GM12878 (cell line): Measurements from ENCODE around the gene CHSY3. TPM values are rescaled to one million over a fixed set of nuclear protein-coding genes. Genes with fewer than 3 reads are reported as not detected.

Source experiments
- ATAC-seq: fragments of 200-7000 bp; cut with Tn5 transposase; 3 replicates; pipeline ENCODE4 v1.9.1; 2020; ENCODE audit warnings: mild to moderate bottlenecking, moderate library complexity
- BruUV-seq: library from RNA; stranded (reverse); fragments of 400-500 nt; replicated peaks from 2 replicates; lab custom pipeline; 2021; lab: Mats Ljungman, UMichigan
- CTCF ChIA-PET: fragments of 300-600 bp; sonication (Branson Sonifier 250); formaldehyde crosslinking; extraction: SDS; loops from one replicate; lab custom pipeline; 2021; ENCODE audit warnings: inconsistent platforms; lab: Yijun Ruan, JAX
- POLR2A ChIA-PET: fragments of 350-600 bp; formaldehyde crosslinking; extraction: SDS; loops from one replicate; lab custom pipeline; 2021; ENCODE audit warnings: inconsistent platforms; lab: Charles Lee
- RAD21 ChIA-PET: fragments of 300-600 bp; sonication (Branson Sonifier 250); formaldehyde crosslinking; loops from one replicate; lab custom pipeline; 2023; ENCODE audit warnings: antibody characterized with exemption; ENCODE audit not compliant: unreplicated experiment; lab: Charles Lee
- SMC1A ChIA-PET: fragments of 300-600 bp; sonication (Branson Sonifier 250); formaldehyde crosslinking; loops from one replicate; lab custom pipeline; 2023; ENCODE audit not compliant: unreplicated experiment, uncharacterized antibody; lab: Charles Lee
- DNase-seq: peaks from one replicate; pipeline ENCODE4 v3.0.0-alpha.2; 2011; ENCODE audit warnings: low read depth, low spot score
- FAIRE-seq: peaks from 3 replicates; lab custom pipeline; 2011; peaks lifted over from hg19 to GRCh38; lab: Jason Lieb, UNC
- H2AFZ ChIP-seq: 2 replicates; pipeline ENCODE4 v1.6.0; 2011; ENCODE audit warnings: low read depth, low read length, control low read depth; ENCODE audit not compliant: control insufficient read depth
- H3K27ac ChIP-seq: 2 replicates; pipeline ENCODE4 v1.5.1; 2011; ENCODE audit warnings: control low read depth; ENCODE audit not compliant: control insufficient read depth, insufficient read depth
- H3K27me3 ChIP-seq, 2 experiments: replicated peaks in 1 of 2; 2 replicates each; pipeline versions ENCODE4 v1.6.0 to v1.6.1; 2011; ENCODE audit warnings: low read length in 1 of 2; ENCODE audit not compliant: control insufficient read depth in 2 of 2, insufficient read depth in 2 of 2
- H3K36me3 ChIP-seq, 2 experiments: 2 replicates each; pipeline ENCODE4 v1.5.1; 2011; ENCODE audit warnings: low read length in 1 of 2; ENCODE audit not compliant: control insufficient read depth in 2 of 2, insufficient read depth in 2 of 2
- H3K4me1 ChIP-seq: 2 replicates; pipeline ENCODE4 v1.6.1; 2011; ENCODE audit warnings: mild to moderate bottlenecking, low read length, moderate library complexity, mixed read lengths; ENCODE audit not compliant: control insufficient read depth, insufficient read depth
- H3K4me2 ChIP-seq: 2 replicates; pipeline ENCODE4 v1.6.0; 2011; ENCODE audit warnings: control low read depth; ENCODE audit not compliant: control insufficient read depth, insufficient read depth
- H3K4me3 ChIP-seq: fragments of 200-600 bp; sonication (generic); 2 replicates; pipeline ENCODE4 v1.5.1; 2016
- H3K79me2 ChIP-seq: 2 replicates; pipeline ENCODE4 v1.6.0; 2011; ENCODE audit warnings: low read length; ENCODE audit not compliant: control insufficient read depth, insufficient read depth
- H3K9ac ChIP-seq: 2 replicates; pipeline ENCODE4 v1.8.0; 2011; ENCODE audit warnings: low read length, control low read depth, mixed read lengths; ENCODE audit not compliant: control insufficient read depth, insufficient read depth
- H3K9me3 ChIP-seq: replicated peaks from 3 replicates; pipeline ENCODE4 v1.5.1; 2011; ENCODE audit warnings: mild to moderate bottlenecking, low read length; ENCODE audit not compliant: control insufficient read depth, insufficient read depth
- H4K20me1 ChIP-seq: 2 replicates; pipeline ENCODE4 v1.6.0; 2011; ENCODE audit not compliant: control insufficient read depth, insufficient read depth
- CHD1 ChIP-seq: IDR thresholded peaks from 2 replicates; pipeline ENCODE4 v1.6.1; 2012; ENCODE audit warnings: low read depth, low read length, improper control_type of control experiment
- MAX ChIP-seq: IDR thresholded peaks from 2 replicates; pipeline ENCODE4 v1.6.1; 2012; ENCODE audit warnings: low read depth, low read length, improper control_type of control experiment
- PKNOX1 ChIP-seq: fragments of 450-650 bp; IDR thresholded peaks from 2 replicates; pipeline ENCODE4 v1.6.1; 2016; ENCODE audit warnings: mild to moderate bottlenecking
- SIX5 ChIP-seq: IDR thresholded peaks from 2 replicates; pipeline ENCODE4 v1.6.1; 2011; ENCODE audit warnings: mild to moderate bottlenecking, low read depth, low read length, moderate library complexity; ENCODE audit not compliant: severe bottlenecking
- SMAD1 ChIP-seq: fragments of 450-650 bp; IDR thresholded peaks from 2 replicates; pipeline ENCODE4 v1.6.1; 2018; ENCODE audit warnings: mild to moderate bottlenecking, low read depth; ENCODE audit not compliant: partially characterized antibody
- SMC3 ChIP-seq: IDR thresholded peaks from 2 replicates; pipeline ENCODE4 v1.6.1; 2011; ENCODE audit warnings: low read length, improper control_type of control experiment, borderline replicate concordance
- SP1 ChIP-seq: IDR thresholded peaks from one replicate; pipeline ENCODE4 v1.6.1; 2011; ENCODE audit warnings: low read depth, low read length
- TCF12 ChIP-seq: IDR thresholded peaks from 2 replicates; pipeline ENCODE4 v1.6.1; 2011; ENCODE audit warnings: low read depth, mild to moderate bottlenecking, low read length
- ZNF592 ChIP-seq: fragments of 450-650 bp; IDR thresholded peaks from 2 replicates; pipeline ENCODE4 v1.6.1; 2017; ENCODE audit warnings: mild to moderate bottlenecking, moderate library complexity
- WGBS: methylation state at CpG from one replicate; pipeline ENCODE4 v1.1.6; 2016; ENCODE audit warnings: low lambda C conversion rate; ENCODE audit not compliant: insufficient replicate concordance, insufficient coverage; ENCODE audit errors: missing lambda C conversion rate; 5-methylcytosine and 5-hydroxymethylcytosine counted together
- in situ Hi-C: fragments of 300-500 bp; cut with MboI; formaldehyde crosslinking; loops from 9 replicates; pipeline ENCODE4 v1.14.3; 2018; ENCODE audit warnings: mixed read lengths
- intact Hi-C: fragments of 100-400 bp; cut with micrococcal nuclease; formaldehyde crosslinking; loops from one replicate; pipeline ENCODE4 v1.14.2; 2022; ENCODE audit not compliant: unreplicated experiment
- polyA plus RNA-seq, 11 experiments: library from polyadenylated mRNA; depleted of rRNA in 4 of 11; unstranded in 6 of 11; stranded (reverse) in 5 of 11; fragments of >200 nt; fragmentation: Nextera tagmentation in 4 of 11; fragmentation: Illumina TruSeq in 1 of 11; extraction: Ambion mirVana in 4 of 11; extraction: Trizol in 1 of 11; gene quantifications; 1 replicate in 1 of 11; 2 replicates in 10 of 11; pipeline versions ENCODE4 v1.2.1 to v1.2.3, GENCODE V29; 2011 to 2016; ENCODE audit warnings: inconsistent platforms in 2 of 11, missing spikeins in 2 of 11, low read depth in 1 of 11
- total RNA-seq, 4 experiments: library from RNA; depleted of rRNA in 3 of 4; stranded (reverse); fragments of >200 nt in 3 of 4; fragmentation: Illumina TruSeq in 1 of 4; extraction: Trizol in 1 of 4; gene quantifications; 2 replicates each; pipeline versions ENCODE4 v1.2.1 to v1.2.3, GENCODE V29; 2013 to 2021
- TF ChIP-seq, protein P1 (sequence below): fragments of 450-650 bp; IDR thresholded peaks from 2 replicates; pipeline ENCODE4 v1.6.1; 2014; ENCODE audit warnings: mild to moderate bottlenecking
- TF ChIP-seq, protein P2 (sequence below): IDR thresholded peaks from 2 replicates; pipeline ENCODE4 v1.6.1; 2011; ENCODE audit warnings: low read depth, low read length, improper control_type of control experiment, borderline replicate concordance
- TF ChIP-seq, protein P3 (sequence below): fragments of 450-650 bp; formaldehyde crosslinking; IDR thresholded peaks from 2 replicates; pipeline ENCODE4 v1.5.0; 2022; ENCODE audit warnings: mild to moderate bottlenecking, missing genetic modification characterization

CHSY3 gene
- total and polyA plus RNA-seq, 10 of the 15 experiments (the other 5 are each of a cell fraction or from before 2014, with no cell fraction given): not detected

DNA sequence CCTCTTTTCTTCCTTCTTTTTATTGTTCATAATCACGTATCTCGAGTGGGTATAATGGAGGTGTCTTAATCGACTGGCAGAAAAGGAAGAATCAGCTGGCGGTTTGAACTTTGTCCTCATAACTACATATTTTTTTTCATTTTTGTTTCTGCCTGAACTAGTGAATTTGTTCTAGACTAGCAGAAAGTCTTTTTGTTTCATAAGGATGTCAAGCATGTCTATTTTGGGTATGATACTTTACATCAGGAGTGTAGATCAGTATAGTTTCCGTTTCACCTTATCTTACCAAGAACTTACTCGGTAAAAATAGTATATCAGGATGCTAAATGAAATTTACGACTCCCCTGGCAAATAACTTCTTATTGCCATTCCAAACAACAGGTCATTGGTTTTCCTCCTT, 278.9 kb downstream of the CHSY3 start:
- RAD21 ChIA-PET: no interaction called here
- 25% methylated on average over 7 of the region's 7 CpGs for WGBS
- SMC1A ChIA-PET: interaction anchor here (0.7 kb wide), 2 partner anchors 9 to 72 kb away, joined by 3 to 4 read pairs; no protein-coding TSS in a partner anchor
- H3K27ac ChIP-seq: no peak overlapping the region
- no peaks in the 10 kb centered on the region for H3K4me1 ChIP-seq
- H2AFZ ChIP-seq: no peak overlapping the region
- CTCF ChIA-PET: no interaction called here
- no peaks in the 10 kb centered on the region for H3K79me2 ChIP-seq
- no peak overlapping the region for H3K9ac ChIP-seq
- H4K20me1 ChIP-seq: no peaks in the 10 kb centered on the region
- H3K36me3 ChIP-seq: no peaks in the 10 kb centered on the region
- in situ Hi-C loops (no loop called here), intact Hi-C loops (no loop called here)
- H3K27me3 ChIP-seq: no peaks in the 10 kb centered on the region
- POLR2A ChIA-PET: no interaction called here
- H3K4me2 ChIP-seq: no peak overlapping the region
- H3K9me3 ChIP-seq: no peaks in the 10 kb centered on the region
- H3K4me3 ChIP-seq: no peak overlapping the region
- no peak for ATAC-seq
- DNase-seq: no peak
- FAIRE-seq: no peak
- no TSS peak for BruUV-seq
- TF ChIP-seq, protein P1, sequence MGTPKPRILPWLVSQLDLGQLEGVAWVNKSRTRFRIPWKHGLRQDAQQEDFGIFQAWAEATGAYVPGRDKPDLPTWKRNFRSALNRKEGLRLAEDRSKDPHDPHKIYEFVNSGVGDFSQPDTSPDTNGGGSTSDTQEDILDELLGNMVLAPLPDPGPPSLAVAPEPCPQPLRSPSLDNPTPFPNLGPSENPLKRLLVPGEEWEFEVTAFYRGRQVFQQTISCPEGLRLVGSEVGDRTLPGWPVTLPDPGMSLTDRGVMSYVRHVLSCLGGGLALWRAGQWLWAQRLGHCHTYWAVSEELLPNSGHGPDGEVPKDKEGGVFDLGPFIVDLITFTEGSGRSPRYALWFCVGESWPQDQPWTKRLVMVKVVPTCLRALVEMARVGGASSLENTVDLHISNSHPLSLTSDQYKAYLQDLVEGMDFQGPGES: no peak
- TF ChIP-seq SP1 (no peak), SMAD1 (no peak), CHD1 (no peak), SIX5 (no peak), PKNOX1 (no peak), ZNF592 (no peak), SMC3 (no peak), TCF12 (no peak), MAX (no peak)
- TF ChIP-seq, protein P2, sequence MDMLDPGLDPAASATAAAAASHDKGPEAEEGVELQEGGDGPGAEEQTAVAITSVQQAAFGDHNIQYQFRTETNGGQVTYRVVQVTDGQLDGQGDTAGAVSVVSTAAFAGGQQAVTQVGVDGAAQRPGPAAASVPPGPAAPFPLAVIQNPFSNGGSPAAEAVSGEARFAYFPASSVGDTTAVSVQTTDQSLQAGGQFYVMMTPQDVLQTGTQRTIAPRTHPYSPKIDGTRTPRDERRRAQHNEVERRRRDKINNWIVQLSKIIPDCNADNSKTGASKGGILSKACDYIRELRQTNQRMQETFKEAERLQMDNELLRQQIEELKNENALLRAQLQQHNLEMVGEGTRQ: no peak
- TF ChIP-seq, protein P3, sequence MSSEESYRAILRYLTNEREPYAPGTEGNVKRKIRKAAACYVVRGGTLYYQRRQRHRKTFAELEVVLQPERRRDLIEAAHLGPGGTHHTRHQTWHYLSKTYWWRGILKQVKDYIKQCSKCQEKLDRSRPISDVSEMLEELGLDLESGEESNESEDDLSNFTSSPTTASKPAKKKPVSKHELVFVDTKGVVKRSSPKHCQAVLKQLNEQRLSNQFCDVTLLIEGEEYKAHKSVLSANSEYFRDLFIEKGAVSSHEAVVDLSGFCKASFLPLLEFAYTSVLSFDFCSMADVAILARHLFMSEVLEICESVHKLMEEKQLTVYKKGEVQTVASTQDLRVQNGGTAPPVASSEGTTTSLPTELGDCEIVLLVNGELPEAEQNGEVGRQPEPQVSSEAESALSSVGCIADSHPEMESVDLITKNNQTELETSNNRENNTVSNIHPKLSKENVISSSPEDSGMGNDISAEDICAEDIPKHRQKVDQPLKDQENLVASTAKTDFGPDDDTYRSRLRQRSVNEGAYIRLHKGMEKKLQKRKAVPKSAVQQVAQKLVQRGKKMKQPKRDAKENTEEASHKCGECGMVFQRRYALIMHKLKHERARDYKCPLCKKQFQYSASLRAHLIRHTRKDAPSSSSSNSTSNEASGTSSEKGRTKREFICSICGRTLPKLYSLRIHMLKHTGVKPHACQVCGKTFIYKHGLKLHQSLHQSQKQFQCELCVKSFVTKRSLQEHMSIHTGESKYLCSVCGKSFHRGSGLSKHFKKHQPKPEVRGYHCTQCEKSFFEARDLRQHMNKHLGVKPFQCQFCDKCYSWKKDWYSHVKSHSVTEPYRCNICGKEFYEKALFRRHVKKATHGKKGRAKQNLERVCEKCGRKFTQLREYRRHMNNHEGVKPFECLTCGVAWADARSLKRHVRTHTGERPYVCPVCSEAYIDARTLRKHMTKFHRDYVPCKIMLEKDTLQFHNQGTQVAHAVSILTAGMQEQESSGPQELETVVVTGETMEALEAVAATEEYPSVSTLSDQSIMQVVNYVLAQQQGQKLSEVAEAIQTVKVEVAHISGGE (CRISPR knock-in tag): no peak
